HG02981 (cell line): ENCODE results near the gene ZBTB20.
A peak's percentile ranks its signal among the peaks of the same experiment; 100 is the strongest.

ENCODE experiments used
- ATAC-seq: cut with Tn5 transposase; IDR thresholded peaks from one replicate; pipeline ENCODE4 v1.9.1; 2021; ENCODE audit warnings: mild to moderate bottlenecking, moderate library complexity; ENCODE audit not compliant: unreplicated experiment

Gene ZBTB20

DNA sequence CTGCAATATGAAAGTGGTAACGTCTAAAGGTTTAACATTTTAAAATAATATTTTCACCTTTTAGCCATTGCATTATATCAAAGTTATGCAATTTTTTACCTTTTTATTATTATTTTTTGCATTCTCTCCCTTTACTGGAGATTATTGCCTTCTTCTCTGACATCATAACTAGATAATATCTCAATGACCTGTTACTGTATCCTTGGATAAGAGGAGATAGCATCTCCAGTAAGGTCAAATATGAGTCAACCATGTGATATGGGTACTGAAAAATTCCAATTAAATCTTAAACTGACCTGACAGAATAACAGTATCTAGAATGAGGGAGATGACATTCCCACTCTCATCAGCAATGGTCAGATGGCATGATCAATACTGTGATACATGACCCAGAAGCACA is 108.3 kb downstream of the ZBTB20 start:
- ATAC-seq: no peak

DNA sequence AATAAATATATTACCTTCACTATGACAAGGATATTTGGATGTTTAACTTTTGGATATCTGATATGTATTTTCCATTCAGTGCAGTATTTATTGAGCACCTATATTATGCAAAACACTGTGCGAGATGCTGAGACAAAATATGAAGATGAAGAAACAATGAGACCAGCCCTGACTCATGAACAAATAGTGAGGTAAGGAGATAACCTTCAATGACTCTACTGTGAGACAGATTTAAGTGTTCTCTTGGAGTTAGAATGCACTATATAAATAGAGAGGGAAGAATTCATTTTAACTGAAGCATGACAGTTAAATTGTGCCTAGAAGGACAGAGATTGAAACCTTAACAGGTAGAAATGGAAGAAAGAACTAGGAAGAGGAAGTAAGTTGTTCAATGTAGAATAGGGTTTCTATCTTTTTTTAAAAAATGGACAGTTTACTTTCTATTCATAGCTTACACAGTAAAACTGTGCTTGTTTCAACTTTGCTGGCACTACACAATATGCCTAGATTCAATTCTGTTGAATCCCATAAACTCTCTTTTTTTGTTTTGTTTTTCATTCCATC is 124.2 kb downstream of the ZBTB20 start:
- ATAC-seq: no peak

DNA sequence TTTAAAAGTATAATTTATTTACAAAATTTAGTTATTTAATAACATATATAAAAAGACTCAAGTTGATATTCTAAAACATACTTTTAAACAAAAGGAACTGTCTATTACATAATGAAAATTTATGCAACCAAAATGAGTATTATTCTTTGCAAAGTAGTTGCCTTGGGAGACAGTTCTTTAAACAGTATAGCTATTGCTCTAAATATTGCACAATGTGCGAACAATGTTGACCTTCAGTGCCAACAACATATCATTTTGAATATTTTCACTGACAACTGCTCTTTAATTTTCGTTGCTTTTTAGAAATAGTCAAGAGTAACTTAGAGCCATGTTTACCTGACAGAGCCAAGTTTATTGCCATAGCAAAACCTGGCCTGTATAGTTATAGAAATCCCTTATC is 124.9 kb downstream of the ZBTB20 start:
- no peak for ATAC-seq

DNA sequence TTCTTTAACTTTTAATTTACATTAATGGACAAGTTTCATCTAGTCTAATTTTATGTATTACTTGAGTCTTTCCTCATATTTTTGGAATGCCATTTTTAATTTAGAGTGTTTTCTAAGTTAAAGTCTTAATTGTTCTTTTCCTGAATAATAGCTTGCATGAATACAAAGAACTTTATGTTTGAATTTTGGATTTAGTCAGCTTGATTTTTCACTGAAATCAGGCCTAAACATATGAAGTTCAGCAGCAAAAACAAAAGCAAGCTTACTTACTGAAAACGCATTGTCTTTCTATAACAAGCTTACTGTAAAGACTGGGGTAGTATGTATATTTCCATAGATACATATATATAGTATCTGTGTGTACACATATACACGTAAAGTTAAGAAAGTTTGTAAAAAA is 126.0 kb downstream of the ZBTB20 start:
- no peak for ATAC-seq

DNA sequence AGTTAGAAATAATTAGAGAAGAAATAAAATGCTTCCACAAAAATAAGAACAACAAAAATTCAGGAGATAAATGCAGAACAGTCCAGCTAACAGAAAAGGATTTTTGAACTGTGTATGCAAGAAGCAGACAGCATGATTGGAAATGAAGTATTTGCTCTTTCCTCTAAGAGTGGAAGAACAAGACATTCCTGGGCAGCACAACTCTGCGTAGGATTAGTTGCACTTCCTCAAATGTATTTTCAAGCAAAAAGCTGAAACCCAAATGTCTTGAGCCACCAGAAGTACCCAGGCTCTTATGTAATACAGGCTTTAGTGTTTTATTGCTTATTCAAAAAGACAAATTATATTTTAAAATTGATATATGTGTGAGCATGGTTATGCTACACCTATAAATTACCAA is 127.2 kb downstream of the ZBTB20 start:
- ATAC-seq: no peak

DNA sequence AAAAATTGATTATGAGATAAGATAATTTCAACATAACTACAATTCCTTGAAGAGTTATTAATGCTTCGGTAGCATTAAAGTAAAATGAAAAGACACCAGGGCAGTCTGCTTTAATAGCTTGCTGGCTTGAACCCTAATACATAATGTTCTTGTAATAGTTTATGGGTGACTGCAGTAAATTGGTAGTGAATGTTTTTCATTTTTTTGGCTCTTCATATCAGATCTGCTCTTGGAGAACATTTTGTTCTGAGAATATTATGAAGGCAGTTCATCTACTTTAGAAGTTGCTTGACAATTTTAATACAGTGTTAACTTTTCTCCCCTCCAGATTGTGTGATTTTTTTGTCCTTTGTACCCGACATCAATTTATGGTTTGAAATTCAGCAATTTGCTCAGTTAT is 128.4 kb downstream of the ZBTB20 start:
- ATAC-seq: no peak

DNA sequence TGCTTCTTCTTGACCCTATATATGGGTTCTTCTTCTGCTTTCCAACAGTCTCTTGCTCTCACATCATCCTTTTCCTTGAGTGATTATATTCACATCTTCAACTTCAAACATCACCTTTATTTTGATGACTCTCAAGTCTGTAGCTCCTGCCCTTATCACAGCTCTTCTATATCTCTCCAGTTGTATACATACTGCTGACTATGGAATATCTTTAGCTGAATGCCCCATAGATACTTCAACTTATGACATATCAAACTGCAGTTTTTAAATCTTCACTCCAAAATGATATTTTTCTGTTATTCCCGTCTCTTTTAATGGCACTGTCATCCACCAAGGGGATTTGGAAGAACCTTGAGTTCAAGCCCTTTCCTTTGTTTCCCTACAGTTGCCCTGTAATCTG is 139.1 kb downstream of the ZBTB20 start:
- ATAC-seq: no peak

DNA sequence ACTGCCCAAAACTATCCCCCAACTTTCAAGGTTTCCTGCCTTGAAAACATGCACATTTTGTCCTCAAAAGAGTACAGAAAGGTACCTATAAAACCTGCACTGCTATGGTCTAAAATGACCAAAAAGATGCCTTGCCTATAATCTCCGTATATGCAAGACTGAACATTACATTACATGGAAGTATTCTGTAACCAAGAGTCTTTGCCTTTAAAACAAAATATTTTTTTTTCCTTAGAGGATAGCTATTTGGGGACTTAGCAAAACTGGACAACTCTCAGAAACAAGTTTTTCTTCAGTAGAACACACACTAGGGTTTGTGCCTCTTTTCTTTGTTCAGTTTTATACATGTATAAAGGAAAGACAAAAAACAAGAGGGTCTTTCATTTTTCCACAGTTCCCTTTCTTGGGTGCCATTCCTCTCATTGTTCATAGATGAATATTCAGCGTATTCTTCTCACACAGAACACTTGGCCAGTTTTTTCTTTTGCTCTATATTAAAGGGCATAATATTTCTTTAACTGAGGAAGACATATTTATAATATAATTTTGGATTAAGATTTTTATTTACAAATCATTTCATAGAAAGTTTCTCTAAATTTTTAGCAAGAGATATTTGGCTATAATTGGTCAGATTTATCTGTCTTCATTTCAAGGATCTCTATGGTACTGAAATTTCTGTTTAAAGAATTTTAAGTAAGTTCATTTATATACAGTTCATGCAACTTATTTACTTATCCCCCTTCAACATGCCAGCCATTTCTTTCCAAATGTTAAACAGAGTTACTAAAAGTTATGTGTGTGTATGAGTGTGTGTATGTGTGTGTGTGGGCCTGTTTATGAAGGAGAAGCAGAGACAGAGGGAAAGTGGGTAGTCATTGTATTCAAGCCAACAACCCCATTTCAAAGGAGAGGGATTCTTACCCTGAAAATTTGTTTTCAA is 142.6 kb downstream of the ZBTB20 start:
- ATAC-seq: no peak

DNA sequence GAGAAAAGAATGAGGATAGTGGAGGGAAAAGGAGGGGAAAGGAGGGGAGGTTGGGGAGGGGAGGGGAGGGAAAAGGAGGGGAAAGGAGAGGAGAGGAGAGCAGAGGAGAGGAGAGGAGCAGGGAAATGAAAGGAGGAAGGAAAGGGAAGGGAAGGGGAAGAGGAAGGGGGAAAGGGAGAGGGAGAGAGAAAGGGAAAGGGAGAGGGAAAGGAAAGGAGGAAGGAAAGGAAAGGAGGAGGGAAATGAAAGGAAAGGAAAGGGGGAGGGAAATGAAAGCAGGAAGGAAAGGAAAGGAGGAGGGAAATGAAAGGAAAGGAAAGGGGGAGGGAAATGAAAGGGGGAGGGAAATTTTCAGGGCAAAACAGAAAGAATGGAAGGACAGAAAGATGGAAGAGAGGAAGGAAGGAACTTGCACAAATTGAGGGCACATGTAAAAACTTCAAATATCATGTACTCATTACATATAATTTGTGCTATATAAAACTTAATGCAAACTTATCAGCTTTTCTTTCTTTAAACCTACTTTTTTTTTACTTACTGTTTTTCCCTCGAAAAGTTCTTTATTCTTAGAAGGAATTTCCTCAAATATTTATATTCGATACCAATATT is 148.0 kb downstream of the ZBTB20 start:
- no peak for ATAC-seq

DNA sequence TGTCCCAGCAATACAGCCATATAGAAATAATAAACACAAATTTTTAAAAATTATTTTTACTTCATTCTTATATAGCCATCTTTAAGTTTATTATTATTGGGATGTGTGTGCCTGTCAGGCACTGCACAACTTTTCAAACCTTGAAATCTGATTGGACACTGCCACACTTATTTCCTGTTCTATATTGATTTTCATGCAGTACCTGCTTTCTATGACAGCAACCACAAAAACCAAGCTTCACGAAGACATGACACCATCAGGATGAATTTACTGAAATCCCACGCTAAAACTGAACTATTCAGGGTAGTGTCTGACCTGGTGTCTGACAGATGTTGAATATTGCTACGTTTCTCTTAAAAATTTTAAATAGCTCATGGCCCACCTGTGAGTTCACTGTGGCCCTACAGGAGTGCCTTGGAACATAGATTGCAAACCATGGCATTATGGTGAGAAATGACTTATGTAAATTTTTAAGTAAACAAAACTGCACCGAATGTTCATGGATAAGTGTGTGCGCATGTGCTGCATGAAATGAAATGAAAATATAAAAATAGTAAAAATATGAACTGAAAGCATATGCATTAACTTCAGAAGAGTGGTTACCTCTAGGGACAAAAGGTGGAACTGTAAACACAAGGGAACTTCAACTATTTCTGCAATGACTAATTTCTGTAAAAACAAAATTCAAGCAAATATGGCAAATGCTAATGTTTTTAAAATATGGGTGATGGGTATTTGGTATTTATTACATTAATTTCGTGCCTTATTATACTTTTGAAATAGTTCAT is 152.3 kb downstream of the ZBTB20 start:
- ATAC-seq: no peak

DNA sequence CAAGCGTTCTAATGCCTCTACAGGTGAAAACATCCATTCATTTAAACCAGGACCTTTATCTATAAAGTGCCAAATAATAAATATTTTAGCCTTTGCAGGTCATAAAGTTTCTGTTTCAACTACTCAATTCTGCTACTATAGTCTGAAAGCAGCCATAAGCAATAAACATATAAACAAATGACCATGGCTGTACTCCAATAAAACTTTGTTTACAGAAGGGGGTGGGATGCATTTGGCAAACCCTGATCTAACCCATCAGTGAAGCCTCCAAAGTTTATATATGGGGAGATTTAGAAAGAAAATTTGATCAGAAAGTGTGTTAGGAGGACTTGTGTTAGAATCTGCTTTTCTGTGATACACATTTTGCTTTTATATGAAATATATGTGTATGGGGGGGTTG is 161.3 kb downstream of the ZBTB20 start:
- no peak for ATAC-seq

DNA sequence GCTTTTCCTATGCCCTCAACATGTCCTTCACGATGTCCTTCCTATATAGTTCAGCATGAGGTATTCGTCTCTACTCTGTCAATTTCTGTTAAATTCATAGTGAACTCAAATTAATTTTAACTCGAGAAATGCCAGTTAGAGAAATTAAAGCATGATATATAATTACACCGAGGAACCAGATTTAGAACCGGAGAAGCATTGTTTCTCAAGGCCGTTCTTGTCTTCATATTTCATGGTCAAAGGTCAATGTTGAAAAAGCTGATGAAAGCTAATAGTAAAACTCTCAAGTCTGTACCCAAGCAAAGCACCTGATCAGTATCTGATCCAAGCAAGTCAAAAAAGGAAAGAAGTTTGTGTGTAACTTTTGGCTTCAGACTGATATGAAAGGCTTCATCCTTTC is 163.8 kb downstream of the ZBTB20 start:
- no peak for ATAC-seq

DNA sequence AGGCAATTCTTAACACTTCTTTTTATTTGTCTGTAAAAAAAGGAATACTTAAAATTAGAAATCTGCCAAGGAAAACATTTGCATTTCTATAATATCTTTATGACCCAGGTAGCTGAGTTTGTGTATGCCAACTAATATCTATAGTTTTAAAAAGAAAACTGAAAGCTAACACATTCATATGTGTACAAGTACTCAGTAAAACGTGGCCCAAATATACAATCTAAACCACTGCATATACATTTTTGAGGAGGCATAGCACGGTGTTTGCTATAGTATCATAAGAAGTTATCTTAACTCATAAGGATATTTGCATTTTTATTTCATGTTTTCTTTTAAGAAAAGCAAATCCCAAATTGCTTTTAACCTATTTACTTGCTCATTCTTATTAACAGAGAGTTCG is 172.7 kb downstream of the ZBTB20 start:
- peak; percentile 85 for ATAC-seq

DNA sequence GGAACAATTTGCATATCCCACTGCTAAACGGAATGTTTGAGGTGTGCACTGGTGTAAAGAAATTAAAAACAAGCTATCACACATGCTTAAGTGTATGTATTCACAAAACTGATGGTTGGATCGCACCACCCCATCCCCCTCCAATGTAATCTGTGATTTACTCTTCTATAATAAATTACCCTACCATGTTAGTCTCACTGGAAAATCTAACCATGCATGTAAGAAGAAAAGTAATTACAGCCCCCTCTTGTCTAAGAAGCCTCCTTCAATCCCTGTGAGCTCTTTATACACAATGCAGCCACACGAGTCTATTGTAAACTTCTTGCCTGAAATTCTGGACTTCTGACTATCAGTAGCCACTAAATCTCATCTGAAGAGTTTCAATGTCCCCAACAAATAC is 173.6 kb downstream of the ZBTB20 start:
- no peak for ATAC-seq

DNA sequence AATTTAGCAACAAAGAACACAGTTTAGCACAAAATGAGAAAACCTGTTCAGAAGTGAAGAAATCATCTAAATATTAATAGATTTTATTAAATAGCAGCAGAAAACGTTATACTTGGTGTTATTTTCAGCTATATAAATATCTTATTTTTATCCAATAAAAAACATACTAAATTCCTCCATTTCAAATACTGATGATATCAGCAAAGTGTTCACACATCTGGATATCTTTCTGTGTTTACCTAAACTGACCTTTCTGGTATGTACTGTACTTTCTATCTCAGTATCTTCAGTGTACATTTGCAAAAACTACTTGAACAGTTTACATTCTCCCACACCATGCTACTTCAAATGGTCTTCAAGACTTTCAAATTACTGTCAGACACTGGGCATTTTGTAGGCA is 179.9 kb downstream of the ZBTB20 start:
- no peak for ATAC-seq

DNA sequence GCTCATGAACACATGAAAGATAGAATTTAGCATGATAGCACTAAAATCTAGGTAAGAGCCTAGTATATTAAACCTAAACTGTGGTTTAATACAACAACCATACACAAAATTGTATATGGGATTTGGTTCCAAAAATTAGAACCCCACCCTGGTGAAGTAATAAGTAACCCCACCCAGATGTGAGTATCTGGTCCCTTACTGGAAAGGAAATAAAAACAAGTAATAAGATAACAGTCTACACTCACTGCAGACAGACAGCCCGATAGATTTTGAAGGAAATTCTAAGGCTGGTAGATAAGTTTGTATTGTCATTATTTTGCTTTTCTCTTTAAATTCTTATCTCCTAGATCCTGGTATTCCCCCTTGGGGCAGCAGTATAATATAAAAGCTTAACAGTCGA is 184.9 kb downstream of the ZBTB20 start:
- ATAC-seq: no peak

DNA sequence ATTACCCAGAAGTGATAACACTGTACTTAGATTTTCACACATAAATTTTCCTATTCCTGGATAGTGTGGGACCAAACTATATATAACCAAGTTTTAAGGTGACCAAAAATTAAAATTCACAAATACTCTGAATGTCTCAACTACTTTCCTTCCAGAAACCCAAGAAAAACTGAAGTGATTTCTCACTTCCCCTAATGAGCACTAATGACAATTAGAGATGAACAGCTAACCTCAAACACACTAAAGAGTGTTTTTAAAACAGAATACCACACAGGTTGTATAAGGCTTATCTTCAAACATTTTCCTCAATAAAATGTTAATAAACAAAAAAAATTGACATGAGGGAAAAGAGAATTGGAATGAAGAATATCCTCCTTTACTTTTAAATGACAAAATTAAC is 188.2 kb downstream of the ZBTB20 start:
- ATAC-seq: no peak

DNA sequence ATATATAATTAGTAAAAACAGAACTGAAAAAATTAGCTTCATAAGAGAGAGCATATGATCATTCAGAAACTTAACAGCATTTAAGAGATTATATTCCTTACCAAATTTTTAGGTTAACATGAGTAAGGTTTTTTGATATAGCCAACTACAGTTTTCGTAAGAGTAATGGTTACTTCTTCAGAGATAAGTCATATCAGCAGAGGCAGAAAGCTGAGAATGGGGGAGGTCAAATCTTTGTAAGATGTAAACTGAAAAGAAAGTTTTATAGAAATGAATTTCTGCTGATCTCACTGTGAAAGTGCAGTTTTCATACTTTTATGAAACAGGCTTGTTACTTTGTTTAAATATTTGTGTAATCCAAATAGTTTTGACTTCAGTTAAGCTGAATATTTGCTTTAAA is 193.3 kb downstream of the ZBTB20 start:
- ATAC-seq: no peak

DNA sequence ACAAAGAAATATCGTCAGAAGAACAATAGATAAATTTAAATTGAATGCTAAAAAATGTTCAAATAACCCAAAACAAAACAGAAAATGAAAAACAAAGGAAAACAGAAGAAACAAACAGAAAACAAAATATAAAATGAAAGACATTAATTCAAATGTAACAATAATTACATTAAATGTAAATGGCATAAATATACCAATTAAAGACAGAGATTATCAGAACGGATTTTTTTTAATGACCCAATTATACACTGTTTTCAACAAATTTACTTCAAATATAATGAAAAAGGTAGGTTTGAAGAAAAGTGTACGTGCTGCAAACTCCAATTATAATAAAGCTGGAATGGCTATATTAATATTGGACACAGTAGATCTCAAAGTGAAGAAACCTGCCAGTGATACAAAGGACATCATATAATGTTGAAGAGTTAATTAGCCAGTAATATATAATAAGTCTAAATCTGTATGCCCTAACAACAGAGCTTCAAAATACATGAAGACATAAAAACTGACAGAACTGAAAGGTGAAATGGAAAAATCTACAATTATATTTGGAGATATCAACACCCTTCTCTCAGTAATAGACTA is 193.8 kb downstream of the ZBTB20 start:
- ATAC-seq: no peak

DNA sequence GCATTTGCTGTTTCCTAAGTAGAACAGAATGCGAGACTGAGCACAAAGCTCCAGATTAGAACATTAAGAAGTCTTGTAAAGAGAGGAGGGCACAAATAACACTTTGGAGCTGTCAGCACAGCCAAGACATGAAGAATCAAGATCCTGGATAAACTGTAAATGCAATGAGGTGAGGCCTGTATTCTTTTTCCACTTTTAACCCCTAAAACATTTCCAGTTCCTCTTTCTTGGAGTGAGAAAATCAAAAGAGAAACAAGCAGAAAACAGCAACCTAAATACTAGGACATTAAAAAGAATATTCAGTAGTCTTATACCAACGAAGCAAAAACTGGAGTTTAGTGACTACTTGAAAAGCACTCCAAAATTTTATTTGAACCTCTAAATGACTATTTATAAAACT is 204.3 kb downstream of the ZBTB20 start:
- no peak for ATAC-seq
